LNCAP (cell line): ENCODE results near the gene PDE4D.

ENCODE experiments used
- TF ChIP-seq, protein P1 (sequence below): fragments of 450-650 bp; IDR thresholded peaks from 2 replicates; pipeline ENCODE4 v1.5.1; 2017; ENCODE audit warnings: mild to moderate bottlenecking

PDE4D gene

DNA sequence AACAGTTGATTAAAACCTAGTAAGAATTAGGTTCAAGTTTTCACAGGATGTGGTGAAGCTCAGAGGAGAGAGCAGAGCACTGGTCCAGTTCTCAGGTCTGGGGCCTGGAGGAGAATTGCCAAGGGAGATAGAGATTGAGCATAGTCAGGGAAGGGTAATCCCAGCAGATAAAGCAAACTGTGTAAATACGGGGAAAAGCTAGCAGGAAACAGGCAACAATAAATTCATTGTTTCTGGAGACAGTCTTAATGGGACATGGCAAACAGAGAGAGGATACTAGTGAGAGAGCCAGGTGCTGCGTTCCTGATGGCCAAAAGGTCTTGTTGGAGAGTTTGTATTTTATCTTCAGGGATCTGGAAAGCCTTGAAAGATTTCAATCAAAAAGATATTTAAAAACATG is 333.0 kb downstream of the PDE4D start:
- TF ChIP-seq, protein P1, sequence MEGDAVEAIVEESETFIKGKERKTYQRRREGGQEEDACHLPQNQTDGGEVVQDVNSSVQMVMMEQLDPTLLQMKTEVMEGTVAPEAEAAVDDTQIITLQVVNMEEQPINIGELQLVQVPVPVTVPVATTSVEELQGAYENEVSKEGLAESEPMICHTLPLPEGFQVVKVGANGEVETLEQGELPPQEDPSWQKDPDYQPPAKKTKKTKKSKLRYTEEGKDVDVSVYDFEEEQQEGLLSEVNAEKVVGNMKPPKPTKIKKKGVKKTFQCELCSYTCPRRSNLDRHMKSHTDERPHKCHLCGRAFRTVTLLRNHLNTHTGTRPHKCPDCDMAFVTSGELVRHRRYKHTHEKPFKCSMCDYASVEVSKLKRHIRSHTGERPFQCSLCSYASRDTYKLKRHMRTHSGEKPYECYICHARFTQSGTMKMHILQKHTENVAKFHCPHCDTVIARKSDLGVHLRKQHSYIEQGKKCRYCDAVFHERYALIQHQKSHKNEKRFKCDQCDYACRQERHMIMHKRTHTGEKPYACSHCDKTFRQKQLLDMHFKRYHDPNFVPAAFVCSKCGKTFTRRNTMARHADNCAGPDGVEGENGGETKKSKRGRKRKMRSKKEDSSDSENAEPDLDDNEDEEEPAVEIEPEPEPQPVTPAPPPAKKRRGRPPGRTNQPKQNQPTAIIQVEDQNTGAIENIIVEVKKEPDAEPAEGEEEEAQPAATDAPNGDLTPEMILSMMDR, result no peak

DNA sequence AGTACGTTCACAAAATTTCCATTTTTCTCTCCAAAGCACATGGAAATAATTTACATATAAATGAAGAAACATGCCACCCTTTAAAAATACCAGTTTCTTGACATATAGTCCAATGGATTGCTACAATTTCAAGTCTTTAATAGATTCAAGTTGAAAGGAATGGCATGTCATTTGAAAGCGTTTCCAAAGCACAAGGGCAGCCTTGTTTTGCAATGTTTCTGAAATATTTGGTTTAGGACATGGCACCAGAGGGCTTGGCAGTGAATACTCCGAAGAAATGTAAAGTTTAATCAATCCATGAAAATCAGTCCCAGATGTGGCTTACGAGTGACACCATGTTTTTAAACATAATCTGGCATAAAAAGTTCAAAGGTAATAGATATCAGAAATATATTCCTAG is 333.7 kb downstream of the PDE4D start:
- TF ChIP-seq, protein P1, result no peak

DNA sequence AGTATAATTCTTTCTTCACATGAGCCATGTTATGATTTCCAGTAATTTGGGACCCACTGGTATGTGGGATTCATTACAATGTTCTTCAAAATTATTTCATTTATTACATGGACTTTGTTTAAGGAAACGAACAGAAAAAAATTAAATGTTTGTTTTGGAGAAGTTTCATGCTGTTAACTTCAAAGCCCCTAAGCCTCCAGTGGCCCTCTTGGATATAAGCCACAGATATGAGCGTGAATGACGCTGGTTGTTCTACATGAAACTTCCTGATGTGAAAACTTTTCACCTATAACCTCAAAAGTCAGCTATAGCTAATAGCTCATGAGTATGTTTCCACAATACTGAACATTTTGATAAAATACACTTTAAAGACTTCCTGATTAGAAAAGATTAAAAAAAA is 334.2 kb downstream of the PDE4D start:
- TF ChIP-seq, protein P1, result no peak

DNA sequence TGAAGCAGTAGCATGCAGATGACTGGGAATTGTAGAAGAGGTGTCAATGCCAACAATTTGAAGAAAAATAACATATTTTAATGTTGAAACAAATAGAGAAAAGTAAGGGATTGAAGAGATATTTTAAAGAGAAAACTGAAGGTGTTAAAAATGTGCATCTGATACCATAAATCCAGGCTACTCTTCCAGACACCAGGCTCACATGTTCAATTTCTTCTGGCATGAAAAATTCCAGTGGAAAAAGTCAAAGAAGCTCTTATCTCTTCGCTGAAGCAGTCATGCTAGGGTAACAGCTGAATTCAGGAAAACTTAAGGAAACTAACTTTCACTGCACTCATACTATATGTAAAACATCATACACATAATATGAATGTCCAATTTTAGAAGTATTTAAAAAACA is 335.0 kb downstream of the PDE4D start:
- TF ChIP-seq, protein P1, result no peak

DNA sequence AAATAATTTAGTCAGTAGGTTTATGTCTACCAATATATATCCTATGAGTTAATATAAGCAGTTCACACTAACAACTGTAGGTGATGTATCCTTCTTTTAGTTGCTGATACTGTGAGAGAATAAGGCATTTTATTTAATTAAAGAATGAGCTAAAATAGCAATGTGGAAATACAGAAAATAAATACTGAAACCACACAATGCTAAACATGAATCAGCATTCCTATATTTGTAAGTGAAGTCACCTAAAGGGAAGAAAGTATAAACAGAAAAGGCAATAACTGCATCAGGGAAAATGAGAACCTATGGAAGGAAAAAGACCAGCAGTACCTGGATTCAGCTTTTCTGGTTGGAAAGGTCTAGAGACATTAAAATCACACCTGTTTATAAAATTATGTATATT is 336.0 kb downstream of the PDE4D start:
- TF ChIP-seq, protein P1, result no peak

DNA sequence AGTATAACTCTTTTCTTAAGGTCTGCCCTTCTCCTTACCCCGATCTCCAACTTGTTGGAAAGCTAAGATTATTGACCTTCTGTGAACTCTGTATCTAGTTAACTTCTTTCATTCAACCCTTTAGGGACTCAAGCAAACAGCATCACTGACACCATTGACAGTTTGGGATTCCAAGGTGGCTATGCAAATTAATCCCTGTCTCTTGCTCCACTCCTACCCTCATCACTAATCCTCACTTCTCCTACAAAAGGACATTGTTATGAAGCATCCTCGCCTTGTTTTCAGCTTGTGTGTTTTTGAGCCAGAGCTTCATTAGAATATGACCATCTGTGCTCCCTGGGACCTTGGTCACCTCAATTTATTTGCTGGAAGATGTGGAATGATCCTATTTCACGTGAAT is 337.9 kb downstream of the PDE4D start:
- TF ChIP-seq, protein P1, result no peak

DNA sequence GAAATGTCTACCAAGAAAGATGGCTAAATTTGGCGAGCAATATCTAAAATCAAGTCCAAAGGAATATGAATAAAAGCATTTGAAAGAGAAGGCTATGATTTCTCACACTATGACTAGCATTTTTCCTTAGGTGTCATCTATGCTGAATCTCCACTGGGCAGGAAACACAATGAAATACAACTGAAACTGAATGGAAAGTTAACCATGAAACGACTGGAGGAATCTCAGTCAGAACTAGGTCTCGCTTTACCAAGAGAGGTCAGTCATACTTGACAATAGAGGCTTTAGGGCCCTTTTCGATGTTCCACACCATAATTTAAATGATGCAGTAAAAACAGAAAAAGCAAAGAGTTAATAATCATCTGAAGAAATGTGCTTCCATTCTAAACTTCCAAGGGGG is 339.0 kb downstream of the PDE4D start:
- TF ChIP-seq, protein P1, result no peak

DNA sequence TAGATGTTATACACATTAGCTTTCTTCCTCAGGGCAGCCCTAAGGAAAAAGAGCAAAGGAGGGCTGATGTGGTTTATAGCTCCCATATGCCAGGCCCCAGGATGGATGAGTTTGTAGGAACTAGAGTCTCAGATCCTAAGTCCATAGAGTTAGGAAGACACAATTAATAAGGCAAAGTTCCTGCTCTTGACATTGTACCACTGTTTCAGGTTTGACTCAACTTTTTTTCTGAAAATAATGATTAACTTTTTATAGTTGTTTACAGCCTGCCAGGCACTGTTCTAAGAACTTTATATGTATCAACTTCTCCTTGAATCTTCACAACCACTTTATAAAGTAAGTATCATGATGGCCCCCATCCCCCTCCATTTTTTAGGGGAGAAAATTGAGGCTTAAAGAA is 339.5 kb downstream of the PDE4D start:
- TF ChIP-seq, protein P1, result no peak
